K562 (cell line): ENCODE data around the gene DPY30.

Source experiments
- HDAC2 ChIP-seq: fragments of 450-650 bp; IDR thresholded peaks from 2 replicates; pipeline ENCODE4 v1.6.1; 2016; ENCODE audit warnings: mild to moderate bottlenecking
- ZNF644 ChIP-seq: fragments of 200-800 bp; sonication (Bioruptor generic); IDR thresholded peaks from 2 replicates; pipeline ENCODE4 v1.6.1; 2016; ENCODE audit warnings: low read depth, missing genetic modification characterization, missing compliant biosample characterization

DNA sequence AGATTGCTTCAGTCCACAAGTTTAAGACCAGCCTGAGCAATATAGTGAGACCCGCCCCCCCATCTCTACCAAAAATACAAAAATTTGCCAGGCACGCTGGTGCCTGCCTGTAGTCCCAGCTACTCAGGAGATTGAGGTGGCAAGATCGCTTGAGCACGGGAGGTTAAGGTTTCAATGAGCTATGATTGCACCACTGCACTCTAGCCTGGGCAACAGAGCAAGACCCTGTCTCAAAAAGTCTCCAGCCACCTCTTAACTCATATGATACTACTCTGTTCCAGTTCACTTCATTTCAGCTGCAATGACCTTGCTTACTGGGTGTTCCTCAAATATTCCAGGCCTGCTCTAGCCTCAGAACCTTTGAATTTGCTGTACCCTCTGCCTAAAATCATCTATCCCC lies 40.2 kb downstream of the DPY30 start:
- no peak for TF ChIP-seq HDAC2
- no peak for TF ChIP-seq ZNF644 (tag)
